GM21737 (cell line): ENCODE measurements around the gene STRIT1.
"Not testable (repeated sequence)": the region's sequence is repeated elsewhere in the genome, so short reads cannot be mapped to it uniquely, and the experiment has no call there.

ENCODE experiments used
- ATAC-seq: cut with Tn5 transposase; IDR thresholded peaks from one replicate; pipeline ENCODE4 v1.9.1; 2021; ENCODE audit warnings: mild to moderate bottlenecking, moderate library complexity; ENCODE audit not compliant: unreplicated experiment

STRIT1 gene

GRCh38 chr3:155313916-155314315, 20.4 kb upstream of the STRIT1 start:
- no peak for ATAC-seq

GRCh38 chr3:155313300-155313699, 19.8 kb upstream of the STRIT1 start:
- no peak for ATAC-seq

- ATAC-seq = no peak
Measured at GRCh38 chr3:155312781-155313180, 19.3 kb upstream of the STRIT1 start.

GRCh38 chr3:155309581-155309980, 16.1 kb upstream of the STRIT1 start:
- ATAC-seq = no peak

GRCh38 chr3:155308831-155309230, 15.3 kb upstream of the STRIT1 start:
- ATAC-seq = no peak

- no peak for ATAC-seq
Measured at GRCh38 chr3:155307183-155307582, 13.7 kb upstream of the STRIT1 start.

GRCh38 chr3:155304394-155304793, 10.9 kb upstream of the STRIT1 start:
- ATAC-seq = no peak

- no peak for ATAC-seq
Measured at GRCh38 chr3:155303540-155304097, 10.1 kb upstream of the STRIT1 start.

- no peak for ATAC-seq
Measured at GRCh38 chr3:155302891-155303290, 9.4 kb upstream of the STRIT1 start.

GRCh38 chr3:155302481-155302880, 9.0 kb upstream of the STRIT1 start:
- ATAC-seq = no peak

- ATAC-seq = no peak
Measured at GRCh38 chr3:155297100-155297499, 3.6 kb upstream of the STRIT1 start.

- no peak for ATAC-seq
Measured at GRCh38 chr3:155296413-155296812, 2.9 kb upstream of the STRIT1 start.

- no peak for ATAC-seq
Measured at GRCh38 chr3:155292693-155293092, 790 bp downstream of the STRIT1 start.

GRCh38 chr3:155292133-155292532, 1.4 kb downstream of the STRIT1 start:
- no peak for ATAC-seq

- no peak for ATAC-seq
Measured at GRCh38 chr3:155286736-155287135, 6.7 kb downstream of the STRIT1 start.

GRCh38 chr3:155285936-155286335, 7.5 kb downstream of the STRIT1 start:
- ATAC-seq = no peak

- ATAC-seq = no peak
Measured at GRCh38 chr3:155283092-155284056, 10.1 kb downstream of the STRIT1 start.

- ATAC-seq = no peak
Measured at GRCh38 chr3:155282385-155283091, 10.9 kb downstream of the STRIT1 start.

- ATAC-seq = no peak
Measured at GRCh38 chr3:155281912-155282311, 11.6 kb downstream of the STRIT1 start.

GRCh38 chr3:155276089-155276488, 17.4 kb downstream of the STRIT1 start:
- ATAC-seq = not testable (repeated sequence)

- not testable (repeated sequence) for ATAC-seq
Measured at GRCh38 chr3:155275159-155275754, 18.2 kb downstream of the STRIT1 start.
